Rectal smooth muscle tissue (tissue), 1 donor: ENCODE data around the gene SPATS2L.

Experiments
- H3K27ac ChIP-seq: one replicate; pipeline ENCODE4 v1.7.0; 2013; ENCODE audit warnings: low read depth, low read length, inconsistent platforms
- H3K27me3 ChIP-seq: one replicate; pipeline ENCODE4 v1.7.0; 2013; ENCODE audit warnings: low read length; ENCODE audit not compliant: control insufficient read depth, insufficient read depth
- H3K36me3 ChIP-seq: one replicate; pipeline ENCODE4 v1.7.0; 2013; ENCODE audit warnings: low read length; ENCODE audit not compliant: control insufficient read depth, insufficient read depth
- H3K4me1 ChIP-seq: one replicate; pipeline ENCODE4 v1.7.0; 2013; ENCODE audit warnings: low read length; ENCODE audit not compliant: control insufficient read depth, insufficient read depth
- H3K4me3 ChIP-seq: one replicate; pipeline ENCODE4 v1.7.0; 2013; ENCODE audit warnings: low read length
- H3K9ac ChIP-seq: one replicate; pipeline ENCODE4 v1.7.0; 2013; ENCODE audit warnings: low read length

SPATS2L gene

DNA sequence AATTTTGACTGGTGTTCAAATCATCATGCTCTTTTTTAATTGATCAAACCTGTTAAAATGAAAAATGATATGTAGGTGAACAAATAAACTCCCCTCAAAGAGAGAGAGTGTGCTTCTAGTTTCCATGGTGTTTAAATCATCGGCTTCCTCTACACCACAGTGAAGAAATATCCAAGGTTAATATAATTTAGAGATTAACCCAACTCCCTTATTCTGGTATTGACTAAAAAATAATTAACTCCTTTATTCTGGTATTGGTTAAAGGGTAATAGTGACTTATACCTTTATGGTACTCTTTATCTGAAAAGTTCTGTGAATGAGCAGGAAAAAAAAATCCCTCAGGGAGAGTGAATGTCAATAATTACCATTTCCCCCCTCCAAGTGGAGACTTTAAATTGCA lies 93.1 kb downstream of the SPATS2L start:
- no peak overlapping the region for H3K4me3 ChIP-seq
- peaks cover 3% of the 10 kb centered on the region for H3K4me1 ChIP-seq
- no peaks in the 10 kb centered on the region for H3K27me3 ChIP-seq
- no peaks in the 10 kb centered on the region for H3K36me3 ChIP-seq
- no peak overlapping the region for H3K9ac ChIP-seq
- H3K27ac ChIP-seq: no peak overlapping the region

- H3K27me3 ChIP-seq: no peaks in the 10 kb centered on the region
- H3K36me3 ChIP-seq: no peaks in the 10 kb centered on the region
- no peak overlapping the region for H3K4me3 ChIP-seq
- peaks cover 6% of the 10 kb centered on the region for H3K4me1 ChIP-seq
- no peak overlapping the region for H3K27ac ChIP-seq
- no peak overlapping the region for H3K9ac ChIP-seq
Measured at GRCh38 chr2:200403814-200404213, 97.3 kb downstream of the SPATS2L start.

DNA sequence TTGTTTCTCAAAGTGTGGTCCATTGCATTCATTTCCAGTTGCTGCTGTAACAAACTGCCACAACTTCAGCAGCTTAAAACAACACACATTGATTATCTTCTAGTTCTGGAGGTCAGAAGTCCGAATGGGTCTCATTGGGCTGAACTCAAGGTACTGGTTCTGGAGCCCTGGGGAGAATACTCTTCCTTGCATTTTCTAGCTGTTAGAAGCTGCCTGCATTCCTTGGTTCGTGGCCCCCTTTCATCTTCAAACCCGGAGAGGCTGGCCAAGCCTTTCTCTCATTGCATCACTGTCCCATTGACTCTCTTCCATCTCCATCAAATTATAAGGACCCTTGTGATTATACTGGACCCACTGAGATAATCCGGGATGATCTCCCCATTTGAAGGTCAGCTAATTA lies 98.1 kb downstream of the SPATS2L start:
- Histone ChIP-seq H3K36me3 (no peaks in the 10 kb centered on the region), H3K27me3 (no peaks in the 10 kb centered on the region), H3K4me3 (no peak overlapping the region), H3K9ac (no peak overlapping the region), H3K4me1 (peaks cover 6% of the 10 kb centered on the region), H3K27ac (no peak overlapping the region)

GRCh38 chr2:200405599-200406298 lies 99.3 kb downstream of the SPATS2L start:
- H3K4me3 ChIP-seq: no peak overlapping the region
- H3K9ac ChIP-seq: no peak overlapping the region
- no peaks in the 10 kb centered on the region for H3K27me3 ChIP-seq
- peaks cover 6% of the 10 kb centered on the region for H3K4me1 ChIP-seq
- H3K36me3 ChIP-seq: no peaks in the 10 kb centered on the region
- no peak overlapping the region for H3K27ac ChIP-seq

- Histone ChIP-seq H3K4me1 (peaks cover 6% of the 10 kb centered on the region), H3K36me3 (no peaks in the 10 kb centered on the region), H3K27me3 (no peaks in the 10 kb centered on the region), H3K9ac (no peak overlapping the region), H3K4me3 (no peak overlapping the region), H3K27ac (no peak overlapping the region)
Measured at GRCh38 chr2:200406379-200406778, 99.9 kb downstream of the SPATS2L start.

- peaks cover 6% of the 10 kb centered on the region for H3K4me1 ChIP-seq
- H3K36me3 ChIP-seq: no peaks in the 10 kb centered on the region
- H3K27me3 ChIP-seq: no peaks in the 10 kb centered on the region
- no peak overlapping the region for H3K27ac ChIP-seq
- H3K4me3 ChIP-seq: no peak overlapping the region
- H3K9ac ChIP-seq: no peak overlapping the region
Measured at GRCh38 chr2:200408428-200409316, 102.2 kb downstream of the SPATS2L start.

DNA sequence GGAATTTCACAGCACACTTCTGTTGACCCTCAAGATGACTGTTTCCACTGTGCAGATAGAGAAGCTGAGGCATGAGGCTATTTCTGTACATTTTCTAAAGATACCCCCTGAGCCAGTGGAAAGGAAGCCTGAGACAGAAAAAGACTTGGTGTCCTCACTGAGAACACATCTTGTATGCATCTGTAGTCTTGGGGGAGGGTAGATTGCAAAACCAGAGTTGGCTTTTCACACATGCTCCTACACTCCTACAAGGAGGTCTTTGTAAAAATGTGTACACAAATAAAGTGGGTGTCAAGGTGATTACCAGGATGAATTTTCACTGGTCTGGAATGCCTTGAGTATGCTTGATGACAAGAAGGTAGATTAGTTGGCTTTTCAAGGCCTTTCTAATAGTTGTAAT lies 105.3 kb downstream of the SPATS2L start:
- no peak overlapping the region for H3K9ac ChIP-seq
- no peak overlapping the region for H3K4me3 ChIP-seq
- H3K27me3 ChIP-seq: no peaks in the 10 kb centered on the region
- H3K4me1 ChIP-seq: no peaks in the 10 kb centered on the region
- H3K36me3 ChIP-seq: no peaks in the 10 kb centered on the region
- no peak overlapping the region for H3K27ac ChIP-seq

- no peaks in the 10 kb centered on the region for H3K27me3 ChIP-seq
- no peak overlapping the region for H3K9ac ChIP-seq
- peaks cover 5% of the 10 kb centered on the region for H3K36me3 ChIP-seq
- no peak overlapping the region for H3K4me3 ChIP-seq
- no peak overlapping the region for H3K27ac ChIP-seq
- H3K4me1 ChIP-seq: no peaks in the 10 kb centered on the region
Measured at GRCh38 chr2:200414367-200414766, 107.9 kb downstream of the SPATS2L start.

DNA sequence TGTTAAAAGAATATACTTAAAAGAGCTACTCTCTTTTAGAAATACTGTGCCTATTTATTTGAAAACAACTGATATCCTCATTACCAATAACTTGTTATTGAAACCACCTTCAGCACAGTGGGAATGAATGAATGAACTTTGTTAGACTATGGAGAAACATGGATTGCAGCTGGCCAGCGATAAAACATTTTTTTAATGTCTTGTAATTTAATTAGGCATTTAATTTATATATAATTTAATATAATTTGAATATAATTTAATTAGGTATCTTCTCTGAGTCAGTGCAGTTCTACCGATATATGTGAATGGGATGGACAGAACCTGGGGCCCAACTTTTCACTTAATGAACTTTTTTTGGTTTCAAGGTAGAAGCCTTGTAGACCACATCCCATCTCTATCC lies 109.0 kb downstream of the SPATS2L start:
- H3K9ac ChIP-seq: no peak overlapping the region
- peaks cover 6% of the 10 kb centered on the region for H3K36me3 ChIP-seq
- H3K27me3 ChIP-seq: no peaks in the 10 kb centered on the region
- H3K27ac ChIP-seq: no peak overlapping the region
- H3K4me3 ChIP-seq: no peak overlapping the region
- no peaks in the 10 kb centered on the region for H3K4me1 ChIP-seq

DNA sequence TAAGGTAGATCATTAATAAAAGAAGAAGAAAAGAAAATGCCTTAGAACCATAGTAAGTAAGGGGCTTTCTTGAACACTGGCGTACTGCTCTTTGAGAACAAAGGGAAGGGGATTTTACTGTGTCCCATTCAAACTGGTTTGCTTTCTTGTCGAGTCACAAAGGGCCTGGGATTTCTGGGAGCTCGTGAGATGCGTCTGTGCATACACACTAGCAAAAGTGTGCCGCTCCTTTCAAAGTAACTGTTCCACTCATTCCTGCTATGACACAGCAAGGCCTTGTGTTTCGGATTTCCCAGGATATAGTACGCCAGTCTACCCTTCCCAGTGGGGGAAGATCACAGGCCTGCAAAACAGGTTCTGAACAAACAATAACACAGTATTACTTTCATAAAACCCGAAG lies 110.4 kb downstream of the SPATS2L start:
- Histone ChIP-seq H3K4me3 (no peak overlapping the region), H3K4me1 (no peaks in the 10 kb centered on the region), H3K9ac (no peak overlapping the region), H3K27me3 (no peaks in the 10 kb centered on the region), H3K27ac (no peak overlapping the region), H3K36me3 (peaks cover 11% of the 10 kb centered on the region)

DNA sequence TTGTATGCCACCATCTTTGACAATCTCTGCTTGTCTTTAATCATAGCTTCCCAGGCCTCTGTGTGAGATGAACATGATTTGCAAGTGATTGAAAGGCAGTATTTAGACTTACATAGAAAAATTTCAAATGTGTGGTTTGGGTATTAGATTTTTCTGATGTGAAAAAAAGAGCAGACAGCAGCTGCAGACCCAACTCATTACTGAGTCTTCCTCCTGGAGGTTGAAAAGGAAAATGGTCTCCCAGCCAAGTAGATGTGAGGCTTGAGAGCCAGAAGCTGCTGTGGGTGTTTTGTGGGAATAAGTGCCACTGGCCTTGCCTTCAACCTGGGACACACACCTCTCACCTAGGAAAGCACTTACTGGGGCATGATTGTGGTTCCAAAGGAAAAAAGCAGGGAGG lies 110.9 kb downstream of the SPATS2L start:
- Histone ChIP-seq H3K4me1 (no peaks in the 10 kb centered on the region), H3K9ac (no peak overlapping the region), H3K27ac (no peak overlapping the region), H3K27me3 (no peaks in the 10 kb centered on the region), H3K36me3 (peaks cover 11% of the 10 kb centered on the region), H3K4me3 (no peak overlapping the region)

- Histone ChIP-seq H3K27ac (no peak overlapping the region), H3K36me3 (peaks cover 11% of the 10 kb centered on the region), H3K27me3 (no peaks in the 10 kb centered on the region), H3K4me1 (no peaks in the 10 kb centered on the region), H3K9ac (no peak overlapping the region), H3K4me3 (no peak overlapping the region)
Measured at GRCh38 chr2:200418399-200418798, 111.9 kb downstream of the SPATS2L start.

DNA sequence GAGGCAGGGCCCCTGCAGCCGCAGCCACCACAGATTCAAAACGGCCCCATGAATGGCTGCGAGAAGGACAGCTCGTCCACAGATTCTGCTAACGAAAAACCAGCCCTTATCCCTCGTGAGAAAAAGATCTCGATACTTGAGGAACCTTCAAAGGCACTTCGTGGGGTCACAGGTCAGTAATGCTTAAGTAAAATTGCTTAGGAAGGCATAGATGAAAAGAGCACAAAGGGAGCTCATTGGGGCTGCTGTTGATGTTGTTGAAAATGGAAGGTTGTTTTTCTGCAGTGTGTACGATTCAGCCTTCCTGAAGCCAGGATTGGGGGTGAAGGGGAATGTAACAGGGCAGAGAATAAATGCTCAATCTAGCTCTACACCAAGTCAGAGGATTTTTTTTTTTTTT lies 112.8 kb downstream of the SPATS2L start:
- H3K36me3 ChIP-seq: peaks cover 11% of the 10 kb centered on the region
- no peak overlapping the region for H3K9ac ChIP-seq
- H3K27ac ChIP-seq: no peak overlapping the region

More for the DNA sequence above, 112.8 kb downstream of the SPATS2L start:
- H3K27me3 ChIP-seq: no peaks in the 10 kb centered on the region
- H3K4me3 ChIP-seq: no peak overlapping the region
- H3K4me1 ChIP-seq: no peaks in the 10 kb centered on the region
